Camera-type eye (tissue), 1 donor: Measurements from ENCODE around the gene TRIM27. TPM values are rescaled to one million over a fixed set of nuclear protein-coding genes. Genes with fewer than 3 reads are reported as not detected.

ENCODE experiments used
- total RNA-seq: library from RNA; depleted of rRNA; stranded (reverse); fragments of >200 nt; gene quantifications from one replicate; pipeline ENCODE4 v1.2.3, GENCODE V29; 2014

Gene TRIM27
- total RNA-seq, result 68.8 TPM

GRCh38 chr6:28923318-28924102 is at the start of gene TRIM27:
Gene TRIM27 (minus strand): TSS chr6:28923985. CDS start chr6:28923632, 353 bp downstream.

Other genes with a start within 250 kb of the TRIM27 start
- 2.9 TPM for gene ZNF311, start 81.3 kb upstream of the TRIM27 start, total RNA-seq
- not detected for gene OR2W1, start 121.2 kb upstream of the TRIM27 start, total RNA-seq
- not detected for gene OR2B3, start 163.3 kb upstream of the TRIM27 start, total RNA-seq
- gene OR2J1, start 175.5 kb upstream of the TRIM27 start, total RNA-seq, result not detected
- gene OR2J3, start 184.1 kb upstream of the TRIM27 start, total RNA-seq, result not detected
- not detected for gene OR2J2, start 246.9 kb upstream of the TRIM27 start, total RNA-seq